ENCODE measurements around the gene KCNK1.

Gene KCNK1

GRCh38 chr1:233587196-233587595 is 26.7 kb upstream of the KCNK1 start:
- POLR2A ChIA-PET: no interaction called here
- no peak for DNase-seq (ENCODE audit: extremely low spot score)
- CTCF ChIA-PET: interaction anchor here (1.3 kb wide), 1 partner anchor 31 kb away, joined by 3 read pairs; no protein-coding TSS in a partner anchor
- TF ChIP-seq, protein P1, sequence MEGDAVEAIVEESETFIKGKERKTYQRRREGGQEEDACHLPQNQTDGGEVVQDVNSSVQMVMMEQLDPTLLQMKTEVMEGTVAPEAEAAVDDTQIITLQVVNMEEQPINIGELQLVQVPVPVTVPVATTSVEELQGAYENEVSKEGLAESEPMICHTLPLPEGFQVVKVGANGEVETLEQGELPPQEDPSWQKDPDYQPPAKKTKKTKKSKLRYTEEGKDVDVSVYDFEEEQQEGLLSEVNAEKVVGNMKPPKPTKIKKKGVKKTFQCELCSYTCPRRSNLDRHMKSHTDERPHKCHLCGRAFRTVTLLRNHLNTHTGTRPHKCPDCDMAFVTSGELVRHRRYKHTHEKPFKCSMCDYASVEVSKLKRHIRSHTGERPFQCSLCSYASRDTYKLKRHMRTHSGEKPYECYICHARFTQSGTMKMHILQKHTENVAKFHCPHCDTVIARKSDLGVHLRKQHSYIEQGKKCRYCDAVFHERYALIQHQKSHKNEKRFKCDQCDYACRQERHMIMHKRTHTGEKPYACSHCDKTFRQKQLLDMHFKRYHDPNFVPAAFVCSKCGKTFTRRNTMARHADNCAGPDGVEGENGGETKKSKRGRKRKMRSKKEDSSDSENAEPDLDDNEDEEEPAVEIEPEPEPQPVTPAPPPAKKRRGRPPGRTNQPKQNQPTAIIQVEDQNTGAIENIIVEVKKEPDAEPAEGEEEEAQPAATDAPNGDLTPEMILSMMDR (IDR thresholded peaks at IDR 0.05; ENCODE audit: control extremely low read depth, extremely low read depth, low read depth, missing control alignments): no peak

DNA sequence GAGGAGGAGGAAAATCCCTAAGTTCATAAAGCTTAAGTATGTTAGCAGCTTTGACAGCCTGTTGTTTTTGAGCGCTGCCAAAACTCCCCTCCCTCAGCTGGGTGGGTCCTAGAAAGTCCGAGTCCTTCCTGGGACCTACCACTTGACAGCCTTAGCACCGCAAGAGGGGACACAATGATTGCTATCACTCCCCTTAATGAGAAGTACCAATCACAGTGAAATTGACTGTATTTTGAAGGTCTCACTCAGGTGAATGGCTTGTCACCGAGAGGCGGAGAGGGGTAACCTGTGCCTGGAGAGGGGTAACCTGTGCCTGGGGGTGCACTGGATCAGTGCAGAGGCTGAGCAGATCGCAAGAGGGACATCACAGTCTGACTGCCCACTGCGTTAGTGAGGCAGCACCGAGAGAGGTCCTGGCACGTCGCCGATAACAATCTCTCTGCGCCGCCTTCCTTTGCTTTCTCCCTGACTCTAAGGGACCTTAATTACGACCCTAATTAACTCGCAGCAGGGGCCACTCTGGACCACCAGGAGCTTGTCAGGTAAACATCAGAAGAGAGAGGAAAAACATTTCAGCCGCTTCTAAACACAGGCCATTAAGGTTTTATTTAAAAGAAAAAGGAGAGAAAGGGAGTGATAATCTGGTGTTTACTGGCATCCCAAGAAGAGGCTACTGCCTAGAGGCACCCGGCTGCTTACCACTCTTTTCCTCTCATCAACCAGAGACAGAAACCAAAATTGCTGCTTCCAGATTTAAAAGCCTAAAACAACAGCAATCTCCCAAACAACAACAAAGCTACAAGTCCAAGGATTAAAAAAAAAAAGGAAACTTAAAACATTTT is 25.7 kb upstream of the KCNK1 start:
- POLR2A ChIA-PET: no interaction called here
- TF ChIP-seq, protein P1 (IDR thresholded peaks at IDR 0.05; ENCODE audit: control extremely low read depth, extremely low read depth, low read depth, missing control alignments): no peak
- CTCF ChIA-PET: interaction anchor here (1.1 kb wide), 1 partner anchor 9 kb away, joined by 3 read pairs; no protein-coding TSS in a partner anchor
- no peak for DNase-seq (ENCODE audit: extremely low spot score)

DNA sequence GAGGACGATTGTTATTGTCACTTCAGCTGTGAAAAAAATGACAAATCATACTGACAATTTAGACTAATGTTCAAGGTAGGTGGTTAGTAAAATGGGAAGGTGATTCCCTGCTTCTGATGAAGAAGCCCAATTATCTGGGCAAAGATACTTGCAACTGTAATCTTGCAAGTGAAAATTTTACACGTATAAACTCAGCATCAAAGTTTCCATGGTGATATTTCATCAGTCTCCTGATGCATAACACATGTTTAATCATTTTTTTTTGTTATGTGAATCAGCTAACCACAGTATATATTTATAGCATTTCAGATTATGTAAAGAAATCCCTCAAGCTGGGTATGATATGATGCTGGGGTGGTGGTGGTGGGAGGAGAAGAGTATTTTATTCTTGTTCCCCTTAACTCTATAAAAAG is 16.4 kb upstream of the KCNK1 start:
- POLR2A ChIA-PET: no interaction called here
- CTCF ChIA-PET: interaction anchor here (0.8 to 1.4 kb wide), 4 partner anchors 9 to 157 kb away, joined by 3 read pairs; no protein-coding TSS in a partner anchor
- TF ChIP-seq, protein P1 (IDR thresholded peaks at IDR 0.05; ENCODE audit: control extremely low read depth, extremely low read depth, low read depth, missing control alignments): no peak
- no peak for DNase-seq (ENCODE audit: extremely low spot score)

DNA sequence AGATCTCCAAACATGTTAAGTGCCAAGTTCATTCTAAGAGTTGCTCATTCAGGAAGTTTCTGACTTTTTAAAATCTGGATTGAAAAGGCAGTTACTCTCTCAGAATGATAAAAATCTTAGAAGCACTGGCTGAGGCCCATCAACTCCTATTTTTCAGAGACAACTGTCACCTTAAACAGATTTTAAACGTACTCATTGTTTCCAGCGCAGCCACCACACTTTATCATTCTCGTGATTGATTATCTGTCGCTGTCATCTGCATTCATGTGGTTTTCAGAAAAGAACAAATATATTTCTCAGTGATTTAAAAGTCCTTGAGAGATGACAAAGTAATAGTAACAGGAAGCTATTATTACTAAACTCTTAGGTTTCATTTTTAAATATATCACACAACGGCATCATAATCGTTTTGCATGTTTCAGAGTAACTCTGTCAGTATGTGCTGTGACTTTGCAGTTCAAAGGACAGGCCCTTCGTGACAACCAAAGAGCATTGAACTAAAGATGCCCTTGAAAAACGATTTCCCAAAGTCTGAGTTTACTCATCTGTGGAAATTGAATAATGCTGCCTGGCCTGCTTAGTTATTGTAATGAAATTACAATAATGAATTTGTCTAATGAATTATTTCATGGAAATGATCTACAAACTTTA is 14.9 kb upstream of the KCNK1 start:
- CTCF ChIA-PET: interaction anchor here (1.3 kb wide), 2 partner anchors 42 to 197 kb away, joined by 3 read pairs; no protein-coding TSS in a partner anchor

DNA sequence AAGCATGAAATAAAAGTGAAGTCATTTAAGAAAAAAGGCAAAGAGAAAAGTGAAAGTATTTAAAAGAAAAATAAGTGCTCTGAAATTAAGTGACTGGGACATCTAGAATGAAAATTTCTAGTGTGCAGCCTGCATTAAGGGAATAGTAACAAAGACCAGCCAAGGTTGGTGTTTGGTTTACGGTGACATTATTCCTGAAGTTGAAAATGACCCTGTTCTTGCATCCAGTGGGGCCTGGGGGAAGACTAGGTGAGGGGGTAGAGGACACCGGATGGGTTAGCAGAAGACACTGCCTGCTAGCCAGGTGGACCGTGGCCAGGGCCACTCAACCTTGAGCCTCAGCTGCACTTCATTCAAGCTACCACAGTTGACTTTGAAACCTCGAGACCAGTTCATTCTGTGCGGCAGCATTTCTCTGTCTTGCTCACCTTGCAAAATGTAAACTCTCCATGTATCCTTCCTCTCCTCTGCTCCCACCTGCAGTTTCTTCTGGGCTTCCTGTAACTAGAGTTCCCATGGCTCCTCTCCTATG is 14.3 kb upstream of the KCNK1 start:
- TF ChIP-seq, protein P1 (IDR thresholded peaks at IDR 0.05; ENCODE audit: control extremely low read depth, extremely low read depth, low read depth, missing control alignments): no peak
- ChIA-PET POLR2A (no interaction called here), CTCF (interaction anchor here (1.3 kb wide), 1 partner anchor 196 kb away, joined by 3 read pairs; no protein-coding TSS in a partner anchor)
- DNase-seq (ENCODE audit: extremely low spot score): peak; percentile 29

More for the DNA sequence above, 14.9 kb upstream of the KCNK1 start:
- POLR2A ChIA-PET: no interaction called here
- DNase-seq (ENCODE audit: extremely low spot score): peak; percentile 50
- TF ChIP-seq, protein P1 (IDR thresholded peaks at IDR 0.05; ENCODE audit: control extremely low read depth, extremely low read depth, low read depth, missing control alignments): no peak

DNA sequence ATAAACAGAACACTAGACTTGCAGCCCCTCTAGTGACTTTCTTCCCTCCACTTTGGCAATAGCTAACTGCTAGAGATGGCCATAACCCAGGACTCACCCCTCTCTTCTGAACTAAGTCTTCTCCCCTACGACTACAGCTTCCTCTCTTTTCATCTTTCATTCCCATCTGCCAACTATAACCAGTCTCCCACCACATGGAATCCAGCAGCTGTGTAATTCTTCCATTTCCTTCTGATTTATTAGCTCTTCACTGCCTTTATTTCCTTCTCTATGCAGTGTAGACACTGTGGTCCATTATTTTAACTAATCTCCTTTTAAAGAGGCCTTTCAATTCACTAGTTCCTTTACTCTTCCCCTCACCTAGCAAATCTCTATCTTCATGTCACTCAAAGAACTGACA is 13.4 kb upstream of the KCNK1 start:
- ChIA-PET POLR2A (no interaction called here), CTCF (interaction anchor here (0.9 kb wide), 1 partner anchor 80 kb away, joined by 4 read pairs; no protein-coding TSS in a partner anchor)
- TF ChIP-seq, protein P1 (IDR thresholded peaks at IDR 0.05; ENCODE audit: control extremely low read depth, extremely low read depth, low read depth, missing control alignments): no peak
- no peak for DNase-seq (ENCODE audit: extremely low spot score)
